Islet precursor cell (in vitro differentiated cells): ENCODE data around the gene RRP12.
A peak's percentile ranks its signal among the peaks of the same experiment; 100 is the strongest.

Experiments used
- DNase-seq: peaks from one replicate; pipeline ENCODE4 v3.0.0-alpha.2; 2018

The RRP12 gene

GRCh38 chr10:97334370-97335175, 66.6 kb downstream of the RRP12 start, which contains the start of gene FRAT2:
FRAT2 (minus strand) TSS chr10:97334729; CDS start chr10:97334572, 157 bp downstream.
- DNase-seq: peak; percentile 94

- peak; percentile 83 for DNase-seq
Observed at GRCh38 chr10:97333601-97334369, 67.4 kb downstream of the RRP12 start.

GRCh38 chr10:97333351-97333600, 67.9 kb downstream of the RRP12 start:
- no peak for DNase-seq

GRCh38 chr10:97332591-97333350, 68.4 kb downstream of the RRP12 start:
- DNase-seq: peak; percentile 78

- no peak for DNase-seq
Observed at GRCh38 chr10:97331153-97331703, 69.9 kb downstream of the RRP12 start.

- no peak for DNase-seq
Observed at GRCh38 chr10:97329766-97330165, 71.4 kb downstream of the RRP12 start.

- DNase-seq: no peak
Observed at GRCh38 chr10:97328646-97329453, 72.3 kb downstream of the RRP12 start.

GRCh38 chr10:97327348-97328294, 73.5 kb downstream of the RRP12 start:
- no peak for DNase-seq

- no peak for DNase-seq
Observed at GRCh38 chr10:97325754-97326153, 75.4 kb downstream of the RRP12 start.

- no peak for DNase-seq
Observed at GRCh38 chr10:97323501-97323900, 77.6 kb downstream of the RRP12 start.

GRCh38 chr10:97321804-97322190, 79.3 kb downstream of the RRP12 start:
- DNase-seq: no peak

GRCh38 chr10:97321032-97321803, 79.9 kb downstream of the RRP12 start:
- DNase-seq: peak; percentile 58

GRCh38 chr10:97320480-97321031, 80.6 kb downstream of the RRP12 start:
- DNase-seq: no peak

GRCh38 chr10:97319671-97320479, 81.3 kb downstream of the RRP12 start:
- DNase-seq: peak; percentile 82

- DNase-seq: peak; percentile 95
Observed at GRCh38 chr10:97318772-97319651, 82.1 kb downstream of the RRP12 start, which contains the start of gene FRAT1. FRAT1 (plus strand) TSS chr10:97319271; CDS start chr10:97319454, 183 bp downstream.

GRCh38 chr10:97314671-97315070, 86.5 kb downstream of the RRP12 start:
- DNase-seq: no peak

- DNase-seq: no peak
Observed at GRCh38 chr10:97312897-97313296, 88.2 kb downstream of the RRP12 start.

GRCh38 chr10:97311111-97311626, 90.0 kb downstream of the RRP12 start:
- no peak for DNase-seq
